GM18526 (cell line): ENCODE measurements around the gene BTK.

Experiments used
- POLR2A ChIP-seq: IDR thresholded peaks from 3 replicates; pipeline ENCODE4 v1.6.1; 2011; ENCODE audit not compliant: insufficient read length; ENCODE audit errors: extremely low read depth

BTK gene

GRCh38 chrX:101385795-101386541 is at the start of gene BTK:
TSS of gene BTK (minus strand) at chrX:101386191. CDS start at chrX:101375284, 10,907 bp downstream.
- peak; percentile 54 for TF ChIP-seq POLR2A

GRCh38 chrX:101430457-101431078 is 44.6 kb upstream of the BTK start:
- no peak for TF ChIP-seq POLR2A

GRCh38 chrX:101429934-101430333 is 43.9 kb upstream of the BTK start:
- TF ChIP-seq POLR2A: no peak

- no peak for TF ChIP-seq POLR2A
These were observed 42.0 kb upstream of the BTK start for GRCh38 chrX:101427954-101428353.

- TF ChIP-seq POLR2A: no peak
These were observed 33.5 kb upstream of the BTK start for GRCh38 chrX:101419489-101419888.

- peak; percentile 25 for TF ChIP-seq POLR2A
These were observed 32.2 kb upstream of the BTK start for GRCh38 chrX:101417981-101418841.

- TF ChIP-seq POLR2A: no peak
These were observed 31.2 kb upstream of the BTK start for GRCh38 chrX:101417190-101417589.

GRCh38 chrX:101416691-101417090 is 30.7 kb upstream of the BTK start:
- no peak for TF ChIP-seq POLR2A

- TF ChIP-seq POLR2A: no peak
These were observed 29.5 kb upstream of the BTK start for GRCh38 chrX:101415180-101416145.

- no peak for TF ChIP-seq POLR2A
These were observed 26.0 kb upstream of the BTK start for GRCh38 chrX:101411984-101412383.

- TF ChIP-seq POLR2A: no peak
These were observed 24.5 kb upstream of the BTK start for GRCh38 chrX:101410461-101410860.

GRCh38 chrX:101409043-101409442 is 23.1 kb upstream of the BTK start:
- no peak for TF ChIP-seq POLR2A

GRCh38 chrX:101408532-101408841 is 22.5 kb upstream of the BTK start:
- TF ChIP-seq POLR2A: no peak

- TF ChIP-seq POLR2A: peak; percentile 46
These were observed 21.9 kb upstream of the BTK start, which contains the start of the genes GLA and HNRNPH2 for GRCh38 chrX:101407748-101408531. TSS of gene GLA (minus strand) at chrX:101407925. CDS start at chrX:101407903, 22 bp downstream. TSS of gene HNRNPH2 (plus strand) at chrX:101408222. CDS start at chrX:101411989, 3,767 bp downstream.
